ENCODE results near the gene HDAC9. TPM values are rescaled to one million over a fixed set of nuclear protein-coding genes. Genes with fewer than 3 reads are reported as not detected.

Gene HDAC9
- total and polyA plus RNA-seq, 2 experiments from 2014 or later: 3.7 to 9.4 TPM

DNA sequence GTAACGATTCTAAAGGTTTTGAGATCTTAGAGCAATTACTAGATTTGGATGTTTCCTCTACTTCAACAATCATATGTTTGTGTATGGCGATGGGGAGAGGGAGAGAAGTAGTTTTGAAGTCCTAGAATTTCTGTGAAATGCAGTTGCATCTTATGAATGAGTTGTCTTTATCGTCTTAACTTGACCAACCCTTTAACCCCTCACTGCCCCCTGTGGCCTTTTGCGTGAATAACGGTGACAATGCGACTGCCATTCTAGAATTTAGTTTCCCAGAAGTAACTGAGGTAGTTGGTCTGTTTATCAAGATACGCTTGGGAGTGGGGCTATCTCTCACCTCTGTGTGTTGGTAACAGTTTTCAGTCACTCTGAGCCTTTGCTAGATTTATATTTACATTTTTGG, 204.6 kb downstream of the HDAC9 start:
- no peaks in the 10 kb centered on the region for H3K4me1 ChIP-seq (ENCODE audit: insufficient read depth)
- no peaks in the 10 kb centered on the region for H4K20me1 ChIP-seq (ENCODE audit: insufficient read depth, poor library complexity, severe bottlenecking)
- TF ChIP-seq, protein P1, sequence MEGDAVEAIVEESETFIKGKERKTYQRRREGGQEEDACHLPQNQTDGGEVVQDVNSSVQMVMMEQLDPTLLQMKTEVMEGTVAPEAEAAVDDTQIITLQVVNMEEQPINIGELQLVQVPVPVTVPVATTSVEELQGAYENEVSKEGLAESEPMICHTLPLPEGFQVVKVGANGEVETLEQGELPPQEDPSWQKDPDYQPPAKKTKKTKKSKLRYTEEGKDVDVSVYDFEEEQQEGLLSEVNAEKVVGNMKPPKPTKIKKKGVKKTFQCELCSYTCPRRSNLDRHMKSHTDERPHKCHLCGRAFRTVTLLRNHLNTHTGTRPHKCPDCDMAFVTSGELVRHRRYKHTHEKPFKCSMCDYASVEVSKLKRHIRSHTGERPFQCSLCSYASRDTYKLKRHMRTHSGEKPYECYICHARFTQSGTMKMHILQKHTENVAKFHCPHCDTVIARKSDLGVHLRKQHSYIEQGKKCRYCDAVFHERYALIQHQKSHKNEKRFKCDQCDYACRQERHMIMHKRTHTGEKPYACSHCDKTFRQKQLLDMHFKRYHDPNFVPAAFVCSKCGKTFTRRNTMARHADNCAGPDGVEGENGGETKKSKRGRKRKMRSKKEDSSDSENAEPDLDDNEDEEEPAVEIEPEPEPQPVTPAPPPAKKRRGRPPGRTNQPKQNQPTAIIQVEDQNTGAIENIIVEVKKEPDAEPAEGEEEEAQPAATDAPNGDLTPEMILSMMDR (IDR thresholded peaks at IDR 0.05; ENCODE audit: poor library complexity): no peak
- TF ChIP-seq EZH2phosphoT487 (IDR thresholded peaks at IDR 0.05; ENCODE audit: low read depth, severe bottlenecking, unreplicated experiment): no peak
- TF ChIP-seq EZH2 (IDR thresholded peaks at IDR 0.05; ENCODE audit: borderline replicate concordance): no peak

DNA sequence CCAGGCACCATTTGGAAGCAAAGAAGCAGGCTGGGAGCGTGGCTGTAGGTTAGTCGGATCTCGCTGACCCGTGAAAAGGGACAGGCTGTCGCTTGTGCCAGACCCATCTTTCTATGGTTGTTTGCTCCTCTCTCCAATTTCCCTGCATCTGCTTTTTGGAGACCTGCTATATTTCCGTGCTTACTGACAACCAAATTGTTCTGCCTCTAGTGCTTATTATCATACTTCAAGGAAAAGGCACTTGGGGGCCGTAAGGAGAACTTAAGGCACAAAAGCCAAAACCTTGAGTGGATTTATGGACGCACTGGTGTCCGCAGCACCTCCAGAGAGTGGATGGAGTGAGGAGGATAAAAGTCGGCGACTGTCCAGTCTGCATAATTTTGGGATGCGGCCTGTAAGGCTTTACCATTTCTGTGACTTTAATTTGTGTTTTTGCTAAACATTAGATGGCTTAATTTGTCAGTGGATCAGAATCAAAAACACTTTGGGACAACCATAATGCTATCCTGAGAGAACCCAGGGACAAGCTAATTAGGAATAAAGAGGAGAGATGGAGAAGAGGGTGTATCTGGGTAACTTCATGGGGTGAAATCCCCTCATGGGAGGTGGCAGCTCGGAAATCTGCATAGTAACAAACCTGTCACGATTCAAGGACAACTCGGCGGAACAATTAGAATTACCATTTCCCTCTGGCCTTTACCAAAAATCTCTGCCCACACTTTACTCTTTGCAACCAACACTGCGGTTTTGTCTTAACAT, 206.7 kb downstream of the HDAC9 start:
- H3K9me2 ChIP-seq (replicated peaks; ENCODE audit: insufficient read depth): no peaks in the 10 kb centered on the region

More for the DNA sequence above, 204.6 kb downstream of the HDAC9 start:
- Histone ChIP-seq H3K4me3 (no peak overlapping the region), H3K9me3 (ENCODE audit: low read depth) (no peaks in the 10 kb centered on the region), H3K4me2 (no peak overlapping the region), H3K27me3 (no peaks in the 10 kb centered on the region), H3K79me2 (no peaks in the 10 kb centered on the region), H2AFZ (no peak overlapping the region), H3K9me2 (replicated peaks; ENCODE audit: insufficient read depth) (no peaks in the 10 kb centered on the region), H3K36me3 (replicated peaks; ENCODE audit: insufficient read depth, low read depth) (no peaks in the 10 kb centered on the region), H3K27ac (no peak overlapping the region)
- no peak for DNase-seq (ENCODE audit: low spot score)
- 76% methylated on average over 7 of the region's 7 CpGs for WGBS (ENCODE audit: low lambda C conversion rate, missing lambda C conversion rate)

DNA sequence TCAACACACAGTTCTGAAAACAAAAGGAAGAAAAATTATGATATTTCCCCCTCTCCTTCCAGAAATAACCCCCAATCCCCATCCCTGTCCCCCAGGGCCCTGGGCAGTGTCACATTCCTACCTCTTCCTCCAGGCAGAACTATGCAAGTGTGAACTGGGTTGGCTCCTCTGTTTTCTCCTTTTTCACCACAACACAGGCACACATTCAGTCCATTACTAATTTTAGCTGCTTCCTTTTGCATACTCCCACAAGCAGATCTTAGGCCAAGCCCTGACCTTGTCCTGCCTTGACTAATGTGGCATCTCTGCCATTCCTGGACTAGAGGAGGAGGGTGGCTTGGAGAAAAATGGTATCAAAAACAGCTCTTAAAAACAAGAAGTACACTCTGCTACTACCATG, 208.1 kb downstream of the HDAC9 start:
- TF ChIP-seq, protein P1 (IDR thresholded peaks at IDR 0.05; ENCODE audit: poor library complexity): no peak
- no peak for TF ChIP-seq EZH2 (IDR thresholded peaks at IDR 0.05; ENCODE audit: borderline replicate concordance)
- no peak for TF ChIP-seq EZH2phosphoT487 (IDR thresholded peaks at IDR 0.05; ENCODE audit: low read depth, severe bottlenecking, unreplicated experiment)
- H3K4me2 ChIP-seq: no peak overlapping the region
- no peaks in the 10 kb centered on the region for H4K20me1 ChIP-seq (ENCODE audit: insufficient read depth, poor library complexity, severe bottlenecking)
- no peaks in the 10 kb centered on the region for H3K9me2 ChIP-seq (replicated peaks; ENCODE audit: insufficient read depth)
- no peak overlapping the region for H3K4me3 ChIP-seq
- H3K36me3 ChIP-seq (replicated peaks; ENCODE audit: insufficient read depth, low read depth): no peaks in the 10 kb centered on the region
- H3K9me3 ChIP-seq (ENCODE audit: low read depth): no peaks in the 10 kb centered on the region
- no peak for DNase-seq (ENCODE audit: low spot score)
- no peak overlapping the region for H3K27ac ChIP-seq
- H3K4me1 ChIP-seq (ENCODE audit: insufficient read depth): no peaks in the 10 kb centered on the region
- H3K27me3 ChIP-seq: no peaks in the 10 kb centered on the region
- H2AFZ ChIP-seq: no peak overlapping the region
- no peaks in the 10 kb centered on the region for H3K79me2 ChIP-seq

More for the DNA sequence above, 206.7 kb downstream of the HDAC9 start:
- Histone ChIP-seq H3K27ac (no peak overlapping the region), H3K4me2 (no peak overlapping the region), H3K79me2 (no peaks in the 10 kb centered on the region), H3K4me3 (no peak overlapping the region), H3K36me3 (replicated peaks; ENCODE audit: insufficient read depth, low read depth) (no peaks in the 10 kb centered on the region), H3K27me3 (no peaks in the 10 kb centered on the region), H4K20me1 (ENCODE audit: insufficient read depth, poor library complexity, severe bottlenecking) (no peaks in the 10 kb centered on the region), H3K9me3 (ENCODE audit: low read depth) (no peaks in the 10 kb centered on the region), H3K4me1 (ENCODE audit: insufficient read depth) (no peaks in the 10 kb centered on the region), H2AFZ (no peak overlapping the region)
- TF ChIP-seq EZH2 (IDR thresholded peaks at IDR 0.05; ENCODE audit: borderline replicate concordance) (no peak), EZH2phosphoT487 (IDR thresholded peaks at IDR 0.05; ENCODE audit: low read depth, severe bottlenecking, unreplicated experiment) (no peak)
- TF ChIP-seq, protein P1 (IDR thresholded peaks at IDR 0.05; ENCODE audit: poor library complexity): no peak
- DNase-seq (ENCODE audit: low spot score): no peak
- 67% methylated on average over 17 of the region's 17 CpGs for WGBS (ENCODE audit: low lambda C conversion rate, missing lambda C conversion rate)

Measured in hepatocyte (in vitro differentiated cells).